Mucosa of descending colon (tissue), 3 donors: ENCODE results near the gene FMN1. TPM values are rescaled to one million over a fixed set of nuclear protein-coding genes. Genes with fewer than 3 reads are reported as not detected.

Source experiments
- ATAC-seq: fragments of 200-7000 bp; cut with Tn5 transposase; one replicate; pipeline ENCODE4 v1.9.1; 2020; ENCODE audit warnings: mild to moderate bottlenecking, moderate library complexity
- DNase-seq, 3 donors: peaks; one replicate each; pipeline ENCODE4 v3.0.0-alpha.2; 2020
- H3K36me3 ChIP-seq: fragments of 200-600 bp; one replicate; pipeline ENCODE4 v1.8.0; 2021; ENCODE audit warnings: low read depth, mild to moderate bottlenecking
- H3K4me1 ChIP-seq: fragments of 200-600 bp; one replicate; pipeline ENCODE4 v1.8.0; 2021; ENCODE audit warnings: low read depth, mild to moderate bottlenecking
- H3K4me3 ChIP-seq: fragments of 200-600 bp; one replicate; pipeline ENCODE4 v1.8.0; 2021; ENCODE audit warnings: mild to moderate bottlenecking
- H3K9me3 ChIP-seq: fragments of 200-600 bp; one replicate; pipeline ENCODE4 v1.8.0; 2021; ENCODE audit warnings: mild to moderate bottlenecking
- intact Hi-C, 2 donors: fragments of 100-400 bp; cut with DNase I in 1 of 2; cut with micrococcal nuclease in 1 of 2; formaldehyde crosslinking; loops; one replicate each; pipeline versions ENCODE4 v1.11.0 to v1.11.1; 2022; cut with DNase I, micrococcal nuclease
- total RNA-seq, 3 donors: library from RNA; stranded (reverse); fragmentation: NEBNext Ultra II Directional in 2 of 3; extraction: Animal tissue kit (Norgen Biotek cat#: 25700) in 2 of 3; gene quantifications; one replicate each; pipeline versions ENCODE4 v1.2.1 to v1.2.4, GENCODE V29; 2021 to 2023
- TF ChIP-seq, protein P1 (sequence below): fragments of 200-600 bp; IDR thresholded peaks from one replicate; pipeline ENCODE4 v1.8.0; 2022; ENCODE audit warnings: antibody characterized with exemption, mild to moderate bottlenecking
- donor health status: DM: no; HTN: no; CAD: no; lungs with moderate emphysema.
- donor health status: DM: no; HTN: no; CAD: no.
- donor health status: DM: no; HTN: yes; CAD: no.

Gene FMN1
- total RNA-seq, 3 donors from 2014 or later, result 30.8 to 65.1 (median 43.4) TPM

DNA sequence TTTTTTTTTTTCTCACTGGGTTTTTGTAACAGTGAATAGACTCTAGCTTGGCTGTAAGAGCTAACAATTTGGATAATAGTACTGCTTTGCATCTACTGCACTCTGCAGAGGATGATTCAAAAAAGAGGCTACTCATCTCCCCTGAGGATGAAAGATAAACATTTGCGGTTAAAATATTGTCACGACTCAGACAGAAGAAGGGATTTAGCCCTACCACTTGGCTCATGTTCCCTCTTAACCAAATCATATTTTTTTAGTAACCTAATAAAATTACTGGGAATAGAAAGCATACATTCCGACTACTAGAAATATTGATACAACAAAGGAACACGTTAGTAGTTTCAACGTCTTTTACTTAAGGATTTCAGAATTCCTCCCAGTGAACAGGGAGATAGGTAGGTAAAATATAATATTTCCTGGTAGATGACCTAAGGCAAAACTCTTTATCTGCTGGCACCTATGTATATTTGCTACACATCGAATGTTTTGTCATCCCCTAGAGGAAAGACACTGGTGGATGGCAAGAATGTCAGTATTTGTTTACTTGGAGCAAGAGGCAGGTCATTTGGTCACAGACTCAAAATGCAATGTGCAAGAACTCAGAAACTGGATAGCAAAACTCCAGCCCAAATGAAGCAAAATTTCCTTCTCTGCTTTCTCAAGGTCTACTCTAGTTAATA lies 365.9 kb downstream of the FMN1 start:
- TF ChIP-seq, protein P1, sequence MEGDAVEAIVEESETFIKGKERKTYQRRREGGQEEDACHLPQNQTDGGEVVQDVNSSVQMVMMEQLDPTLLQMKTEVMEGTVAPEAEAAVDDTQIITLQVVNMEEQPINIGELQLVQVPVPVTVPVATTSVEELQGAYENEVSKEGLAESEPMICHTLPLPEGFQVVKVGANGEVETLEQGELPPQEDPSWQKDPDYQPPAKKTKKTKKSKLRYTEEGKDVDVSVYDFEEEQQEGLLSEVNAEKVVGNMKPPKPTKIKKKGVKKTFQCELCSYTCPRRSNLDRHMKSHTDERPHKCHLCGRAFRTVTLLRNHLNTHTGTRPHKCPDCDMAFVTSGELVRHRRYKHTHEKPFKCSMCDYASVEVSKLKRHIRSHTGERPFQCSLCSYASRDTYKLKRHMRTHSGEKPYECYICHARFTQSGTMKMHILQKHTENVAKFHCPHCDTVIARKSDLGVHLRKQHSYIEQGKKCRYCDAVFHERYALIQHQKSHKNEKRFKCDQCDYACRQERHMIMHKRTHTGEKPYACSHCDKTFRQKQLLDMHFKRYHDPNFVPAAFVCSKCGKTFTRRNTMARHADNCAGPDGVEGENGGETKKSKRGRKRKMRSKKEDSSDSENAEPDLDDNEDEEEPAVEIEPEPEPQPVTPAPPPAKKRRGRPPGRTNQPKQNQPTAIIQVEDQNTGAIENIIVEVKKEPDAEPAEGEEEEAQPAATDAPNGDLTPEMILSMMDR, result no peak
- intact Hi-C loops, result no loop called here

DNA sequence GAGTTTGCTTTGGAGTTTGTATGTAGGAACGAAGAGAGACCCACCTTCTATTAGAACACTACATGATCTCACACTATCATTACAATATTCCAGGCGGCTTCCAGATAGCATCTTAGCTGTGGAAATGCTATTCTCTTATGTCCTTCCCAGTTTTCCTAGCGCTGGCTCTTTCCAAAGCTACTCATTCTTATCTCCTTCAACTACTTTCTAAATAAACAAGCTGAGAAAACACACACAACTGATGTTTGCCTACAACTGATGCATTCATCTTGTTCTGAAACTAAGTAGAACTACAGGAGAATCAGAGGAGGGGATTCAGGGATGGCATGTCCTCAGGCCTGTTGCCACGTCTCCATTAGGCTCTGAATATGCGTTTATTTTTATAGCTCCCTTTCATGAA lies 367.8 kb downstream of the FMN1 start:
- Histone ChIP-seq H3K36me3 (no peaks in the 10 kb centered on the region), H3K4me1 (no peaks in the 10 kb centered on the region), H3K9me3 (no peaks in the 10 kb centered on the region), H3K4me3 (no peak overlapping the region)
- DNase-seq, result no peak
- intact Hi-C loops, result no loop called here
- TF ChIP-seq, protein P1, result no peak
- no peak for ATAC-seq

More for the DNA sequence above, 365.9 kb downstream of the FMN1 start:
- H3K4me1 ChIP-seq, result no peaks in the 10 kb centered on the region
- ATAC-seq, result no peak
- no peak for DNase-seq
- no peak overlapping the region for H3K4me3 ChIP-seq
- no peaks in the 10 kb centered on the region for H3K36me3 ChIP-seq
- no peaks in the 10 kb centered on the region for H3K9me3 ChIP-seq

DNA sequence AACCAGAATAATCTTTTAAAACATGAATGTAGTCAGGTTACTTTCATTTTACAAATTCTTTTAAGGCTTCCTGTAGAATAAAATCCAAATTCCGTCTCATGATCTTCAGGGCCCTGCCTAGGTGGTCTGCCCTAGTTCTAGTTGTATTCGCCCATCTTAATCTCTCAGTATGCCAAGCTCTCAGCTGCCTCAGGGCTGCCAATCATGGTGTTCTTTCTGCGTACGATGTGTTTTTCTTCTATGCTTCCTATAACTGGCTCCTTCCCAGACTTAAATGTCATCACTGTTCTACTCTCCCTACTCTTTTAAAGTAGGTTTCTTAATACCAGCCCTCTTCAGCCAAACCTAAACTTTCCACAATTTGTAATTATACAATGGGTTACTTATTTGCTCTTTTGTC lies 369.3 kb downstream of the FMN1 start:
- intact Hi-C loops, result no loop called here
- H3K4me3 ChIP-seq, result no peak overlapping the region
- no peaks in the 10 kb centered on the region for H3K4me1 ChIP-seq
- no peaks in the 10 kb centered on the region for H3K36me3 ChIP-seq
- ATAC-seq, result no peak
- no peaks in the 10 kb centered on the region for H3K9me3 ChIP-seq
- DNase-seq, result no peak
- TF ChIP-seq, protein P1, result no peak

DNA sequence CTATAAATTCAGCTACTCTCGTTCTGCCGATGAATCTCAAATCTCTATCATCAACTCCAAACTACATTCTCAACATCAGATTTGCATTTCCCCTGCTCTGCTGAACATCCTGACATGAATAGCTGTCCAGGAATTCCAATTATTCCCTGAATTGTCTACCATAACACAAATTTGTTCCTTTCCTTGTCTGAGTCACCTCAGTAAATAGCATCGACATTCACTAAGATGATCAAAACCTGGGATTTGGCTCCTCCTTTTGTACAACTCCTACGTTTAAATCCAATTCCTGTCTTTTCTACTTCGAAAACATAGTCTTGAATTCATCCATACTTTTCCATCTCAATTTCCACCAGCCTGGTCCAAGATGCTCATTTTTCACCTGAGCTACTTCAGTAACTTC lies 369.7 kb downstream of the FMN1 start:
- intact Hi-C loops, result no loop called here
- Histone ChIP-seq H3K4me1 (no peaks in the 10 kb centered on the region), H3K36me3 (no peaks in the 10 kb centered on the region), H3K4me3 (no peak overlapping the region), H3K9me3 (no peaks in the 10 kb centered on the region)
- TF ChIP-seq, protein P1, result no peak
- no peak for ATAC-seq
- DNase-seq, result no peak

DNA sequence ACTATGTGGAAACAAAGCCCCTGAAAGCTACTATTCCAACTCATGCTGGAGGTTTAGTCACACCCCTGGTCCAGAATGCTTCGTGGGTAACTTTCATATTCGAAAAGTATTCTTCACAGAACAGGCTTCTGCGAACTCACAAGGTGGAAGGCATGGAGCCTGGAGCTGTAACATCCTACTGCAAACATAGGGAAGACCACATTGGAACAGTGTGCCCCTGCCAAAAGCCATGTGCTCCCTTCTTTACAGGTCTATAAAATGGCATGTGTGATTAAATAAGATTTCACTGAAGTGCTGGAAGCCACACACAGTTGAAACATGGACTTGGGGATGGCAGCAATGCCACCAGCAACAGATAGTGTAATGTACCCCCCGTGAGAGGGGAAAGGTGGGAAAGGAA lies 370.8 kb downstream of the FMN1 start:
- intact Hi-C loops, result no loop called here

More for the DNA sequence above, 370.8 kb downstream of the FMN1 start:
- H3K36me3 ChIP-seq, result no peaks in the 10 kb centered on the region
- no peaks in the 10 kb centered on the region for H3K9me3 ChIP-seq
- H3K4me1 ChIP-seq, result no peaks in the 10 kb centered on the region
- H3K4me3 ChIP-seq, result no peak overlapping the region
- ATAC-seq, result no peak
- TF ChIP-seq, protein P1, result no peak
- no peak for DNase-seq
